ENCODE measurements around the gene SLC2A8.

The SLC2A8 gene

DNA sequence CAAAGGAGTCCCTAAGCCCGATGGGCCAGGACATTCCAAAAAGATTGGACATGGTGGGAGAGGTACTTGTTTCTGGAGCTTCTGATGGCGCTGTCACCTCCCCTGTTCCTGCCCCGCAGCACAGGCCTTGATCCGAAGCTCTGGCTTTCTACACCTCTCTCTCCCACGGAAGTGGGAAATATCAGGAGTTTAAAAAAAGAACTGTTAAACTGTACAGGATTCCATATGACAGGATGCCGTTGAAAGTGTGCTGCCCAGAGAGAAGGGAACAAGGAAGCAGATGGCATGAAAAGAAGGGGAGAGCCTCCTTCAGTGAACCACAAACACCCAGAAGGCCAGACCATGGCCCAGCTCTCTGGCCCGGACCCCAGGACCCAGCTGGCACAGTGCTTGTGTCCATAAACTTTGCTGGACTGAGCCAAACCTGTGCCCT lies 26.8 kb upstream of the SLC2A8 start:
- in situ Hi-C loops (cut with HindIII; ENCODE audit: low pct_ligation_motif_present, low sequenced_read_pairs) = no loop called here
- TF ChIP-seq, protein P1, sequence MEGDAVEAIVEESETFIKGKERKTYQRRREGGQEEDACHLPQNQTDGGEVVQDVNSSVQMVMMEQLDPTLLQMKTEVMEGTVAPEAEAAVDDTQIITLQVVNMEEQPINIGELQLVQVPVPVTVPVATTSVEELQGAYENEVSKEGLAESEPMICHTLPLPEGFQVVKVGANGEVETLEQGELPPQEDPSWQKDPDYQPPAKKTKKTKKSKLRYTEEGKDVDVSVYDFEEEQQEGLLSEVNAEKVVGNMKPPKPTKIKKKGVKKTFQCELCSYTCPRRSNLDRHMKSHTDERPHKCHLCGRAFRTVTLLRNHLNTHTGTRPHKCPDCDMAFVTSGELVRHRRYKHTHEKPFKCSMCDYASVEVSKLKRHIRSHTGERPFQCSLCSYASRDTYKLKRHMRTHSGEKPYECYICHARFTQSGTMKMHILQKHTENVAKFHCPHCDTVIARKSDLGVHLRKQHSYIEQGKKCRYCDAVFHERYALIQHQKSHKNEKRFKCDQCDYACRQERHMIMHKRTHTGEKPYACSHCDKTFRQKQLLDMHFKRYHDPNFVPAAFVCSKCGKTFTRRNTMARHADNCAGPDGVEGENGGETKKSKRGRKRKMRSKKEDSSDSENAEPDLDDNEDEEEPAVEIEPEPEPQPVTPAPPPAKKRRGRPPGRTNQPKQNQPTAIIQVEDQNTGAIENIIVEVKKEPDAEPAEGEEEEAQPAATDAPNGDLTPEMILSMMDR (IDR thresholded peaks at IDR 0.05; ENCODE audit: low read depth, low read length, missing control alignments) = no peak
- Histone ChIP-seq H3K36me3 (replicated peaks) (no peaks in the 10 kb centered on the region), H3K27me3 (replicated peaks) (no peaks in the 10 kb centered on the region), H3K27ac (no peak overlapping the region), H3K4me3 (ENCODE audit: low read depth, low read length) (no peak overlapping the region)
- no peak for DNase-seq

GRCh38 chr9:127370672-127371648 lies 26.0 kb upstream of the SLC2A8 start:
- no peak for DNase-seq
- no peak overlapping the region for H3K4me3 ChIP-seq (ENCODE audit: low read depth, low read length)
- no peaks in the 10 kb centered on the region for H3K36me3 ChIP-seq (replicated peaks)
- in situ Hi-C loops (cut with HindIII; ENCODE audit: low pct_ligation_motif_present, low sequenced_read_pairs) = no loop called here
- no peaks in the 10 kb centered on the region for H3K27me3 ChIP-seq (replicated peaks)
- H3K27ac ChIP-seq = no peak overlapping the region
- TF ChIP-seq, protein P1 (IDR thresholded peaks at IDR 0.05; ENCODE audit: low read depth, low read length, missing control alignments) = no peak

- peaks cover 21% of the 10 kb centered on the region for H3K27me3 ChIP-seq (replicated peaks)
- no peak overlapping the region for H3K27ac ChIP-seq
- TF ChIP-seq, protein P1 (IDR thresholded peaks at IDR 0.05; ENCODE audit: low read depth, low read length, missing control alignments) = no peak
- in situ Hi-C loops (cut with HindIII; ENCODE audit: low pct_ligation_motif_present, low sequenced_read_pairs) = no loop called here
- DNase-seq = no peak
- H3K36me3 ChIP-seq (replicated peaks) = no peaks in the 10 kb centered on the region
- no peak overlapping the region for H3K4me3 ChIP-seq (ENCODE audit: low read depth, low read length)
These were observed 16.5 kb upstream of the SLC2A8 start for GRCh38 chr9:127380479-127380878.

GRCh38 chr9:127382541-127382940 lies 14.4 kb upstream of the SLC2A8 start:
- in situ Hi-C loops (cut with HindIII; ENCODE audit: low pct_ligation_motif_present, low sequenced_read_pairs) = no loop called here
- Histone ChIP-seq H3K27me3 (replicated peaks) (peaks cover 25% of the 10 kb centered on the region), H3K27ac (no peak overlapping the region), H3K36me3 (replicated peaks) (no peaks in the 10 kb centered on the region), H3K4me3 (ENCODE audit: low read depth, low read length) (no peak overlapping the region)
- no peak for DNase-seq
- TF ChIP-seq, protein P1 (IDR thresholded peaks at IDR 0.05; ENCODE audit: low read depth, low read length, missing control alignments) = no peak

DNA sequence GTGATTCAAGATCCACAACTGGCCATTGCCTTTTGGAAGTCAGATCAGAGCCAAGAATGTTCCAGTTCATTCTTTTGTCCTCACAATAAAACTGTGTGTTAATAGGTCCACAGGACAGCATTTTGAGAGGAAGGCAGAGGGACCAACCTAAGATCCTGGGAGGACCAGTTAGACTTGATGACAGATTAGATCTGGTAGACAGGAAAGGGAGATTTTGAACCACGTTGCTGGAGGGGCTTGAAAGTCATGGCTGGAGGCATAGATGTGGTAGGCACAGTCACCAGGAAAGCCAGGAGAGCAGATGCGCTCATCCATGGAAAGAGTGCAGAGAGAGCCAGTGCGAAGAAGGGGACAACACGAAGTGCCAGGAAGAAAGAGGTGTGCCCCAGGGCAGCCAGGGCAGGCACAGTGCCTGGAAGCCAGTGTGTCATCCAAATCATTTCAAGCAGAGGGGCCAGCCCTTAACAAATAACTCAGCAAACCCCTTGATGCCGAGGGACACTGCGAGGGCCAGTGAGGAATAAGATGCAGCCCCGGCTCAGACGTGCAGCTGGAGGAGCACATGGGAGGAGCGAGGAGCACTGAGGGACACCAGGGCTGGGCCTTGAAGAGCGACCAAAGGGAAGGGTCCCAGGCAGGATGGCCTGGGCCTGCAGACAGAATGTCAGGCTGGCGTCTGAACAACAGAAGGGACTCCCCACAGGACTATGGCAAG lies 12.8 kb upstream of the SLC2A8 start:
- H3K27me3 ChIP-seq (replicated peaks) = peaks cover 25% of the 10 kb centered on the region
- no peak overlapping the region for H3K27ac ChIP-seq
- no peaks in the 10 kb centered on the region for H3K36me3 ChIP-seq (replicated peaks)
- H3K4me3 ChIP-seq (ENCODE audit: low read depth, low read length) = no peak overlapping the region
- in situ Hi-C loops (cut with HindIII; ENCODE audit: low pct_ligation_motif_present, low sequenced_read_pairs) = no loop called here
- TF ChIP-seq, protein P1 (IDR thresholded peaks at IDR 0.05; ENCODE audit: low read depth, low read length, missing control alignments) = no peak
- DNase-seq = no peak
